HG03460 (cell line): ENCODE results near the gene PHF20.
"Not testable (repeated sequence)": the region's sequence is repeated elsewhere in the genome, so short reads cannot be mapped to it uniquely, and the experiment has no call there.

Experiments used
- ATAC-seq: cut with Tn5 transposase; IDR thresholded peaks from one replicate; pipeline ENCODE4 v1.9.1; 2021; ENCODE audit not compliant: unreplicated experiment

The PHF20 gene

DNA sequence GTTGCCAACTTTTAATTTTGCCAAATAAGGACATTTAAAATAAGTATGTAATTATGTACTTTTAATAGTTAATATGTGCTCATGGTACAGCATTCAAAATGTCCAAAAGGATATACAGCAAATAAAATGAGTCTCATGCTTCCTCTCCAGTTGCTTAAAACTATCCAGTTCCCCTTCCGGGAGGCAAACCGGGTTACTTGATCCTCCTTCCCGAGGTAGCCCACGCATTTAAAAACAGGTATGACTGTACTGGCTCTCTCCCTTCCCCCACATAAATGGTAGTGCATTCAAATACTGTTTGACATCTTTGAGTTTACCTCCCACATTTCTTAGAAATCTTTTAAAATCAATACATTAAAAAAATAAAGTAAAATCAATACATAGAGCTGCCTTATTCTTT lies 66.4 kb downstream of the PHF20 start:
- no peak for ATAC-seq

DNA sequence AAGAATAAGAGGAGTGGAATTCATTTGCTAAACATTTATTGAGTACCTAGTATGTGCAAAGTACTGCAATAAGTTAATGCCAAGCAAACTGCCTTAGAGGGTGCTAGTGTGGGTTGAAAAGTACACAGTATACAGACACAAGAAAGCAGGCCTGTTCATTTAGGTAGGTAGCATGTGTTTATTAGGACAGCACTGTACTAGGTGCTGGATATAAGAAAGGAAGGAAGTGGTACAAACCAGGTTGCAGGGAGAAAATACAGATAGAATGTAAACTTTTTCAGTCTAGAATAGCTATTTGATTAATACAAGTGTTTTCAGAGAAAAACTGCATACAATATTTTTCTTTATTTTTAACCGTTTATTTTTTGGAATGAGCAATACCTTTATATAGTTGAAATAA lies 68.1 kb downstream of the PHF20 start:
- no peak for ATAC-seq

DNA sequence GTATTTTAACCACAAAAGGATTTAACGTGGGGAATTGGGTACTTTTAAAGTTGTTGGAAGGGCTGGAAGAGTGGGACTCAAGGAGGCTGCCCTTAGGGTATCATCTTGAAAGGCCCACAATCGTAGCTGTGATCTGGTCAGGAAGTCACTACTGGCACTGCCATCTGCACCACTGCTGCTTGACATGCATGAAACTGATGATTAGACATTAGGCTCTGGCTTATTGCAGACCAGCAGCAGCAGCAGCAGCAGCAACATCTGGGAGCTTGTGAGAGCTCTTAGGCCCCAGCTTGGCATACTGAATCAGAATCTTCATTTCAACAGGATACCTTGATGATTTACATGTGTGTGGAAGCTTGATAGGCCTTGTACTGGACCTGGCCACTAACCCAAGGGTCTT lies 68.6 kb downstream of the PHF20 start:
- ATAC-seq = no peak

DNA sequence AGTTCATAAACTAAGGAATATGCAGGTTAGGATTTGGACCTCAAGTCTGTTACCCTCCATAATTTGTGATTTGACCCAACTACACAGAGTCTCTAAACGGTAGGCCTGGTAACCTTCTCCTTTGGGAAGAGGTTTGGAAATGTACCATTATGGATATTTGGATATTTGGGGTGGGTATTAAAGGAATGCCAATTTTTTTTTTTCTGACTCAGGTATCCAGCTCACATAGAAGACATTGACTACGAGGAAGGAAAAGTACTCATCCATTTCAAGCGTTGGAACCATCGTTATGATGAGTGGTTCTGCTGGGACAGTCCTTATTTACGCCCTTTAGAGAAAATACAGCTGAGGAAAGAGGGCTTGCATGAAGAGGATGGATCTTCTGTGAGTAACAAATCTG lies 70.5 kb downstream of the PHF20 start:
- no peak for ATAC-seq

DNA sequence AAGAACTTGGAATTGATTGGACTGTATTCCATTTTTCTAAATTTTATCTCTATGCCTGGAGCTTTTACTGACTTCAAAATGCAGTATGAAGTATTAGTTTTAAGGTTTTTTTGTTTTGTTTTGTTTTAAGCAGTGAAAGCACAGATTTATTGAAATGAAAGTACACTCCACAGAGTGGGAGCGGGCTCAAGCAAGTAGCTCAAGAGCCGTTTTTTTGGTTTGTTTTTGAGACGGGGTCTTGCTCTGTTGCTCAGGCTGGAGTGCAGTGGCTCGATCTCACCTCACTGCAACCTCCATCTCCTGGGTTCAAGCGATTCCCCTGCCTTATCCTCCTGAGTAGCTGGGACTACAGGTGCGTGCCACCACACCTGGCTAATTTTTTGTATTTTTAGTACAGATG lies 72.1 kb downstream of the PHF20 start:
- ATAC-seq = not testable (repeated sequence)

DNA sequence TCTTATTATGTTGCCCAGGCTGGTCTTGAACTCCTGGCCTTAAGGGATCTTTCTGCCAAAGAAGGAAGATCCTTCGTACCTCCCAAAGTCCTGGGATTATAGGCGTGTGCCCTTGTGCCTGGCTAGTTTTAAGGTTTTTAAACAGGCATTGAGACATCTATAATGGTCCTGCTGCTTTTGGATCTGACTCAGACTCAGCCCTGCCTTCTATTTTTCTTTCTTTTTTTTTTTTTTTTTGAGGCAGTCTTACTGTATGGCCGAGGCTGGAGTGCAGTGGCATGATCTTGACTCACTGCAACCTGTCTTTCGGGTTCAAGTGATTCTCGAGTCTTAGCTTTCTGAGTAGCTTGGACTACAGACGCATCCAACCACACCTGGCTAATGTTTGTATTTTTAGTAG lies 73.7 kb downstream of the PHF20 start:
- no peak for ATAC-seq

DNA sequence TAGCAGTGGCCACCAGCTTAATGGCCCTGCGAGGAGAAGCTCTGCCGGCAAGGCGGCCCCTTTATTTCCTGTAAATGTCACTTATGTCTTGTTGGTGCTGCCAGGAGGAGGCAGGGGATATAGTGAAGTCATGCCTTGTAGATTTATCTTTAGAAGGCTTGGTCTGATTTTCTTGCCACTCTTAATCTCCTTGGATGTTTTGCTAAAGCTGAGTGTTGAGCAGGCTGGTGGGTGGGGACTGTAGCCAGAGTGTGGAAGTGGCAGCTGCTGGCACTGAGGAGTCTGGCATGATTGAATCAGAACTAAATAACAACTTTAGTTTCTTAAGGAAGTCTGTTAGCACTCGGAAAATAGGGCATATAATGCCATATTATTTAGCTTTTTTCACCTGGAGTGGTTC lies 77.9 kb downstream of the PHF20 start:
- ATAC-seq = no peak

DNA sequence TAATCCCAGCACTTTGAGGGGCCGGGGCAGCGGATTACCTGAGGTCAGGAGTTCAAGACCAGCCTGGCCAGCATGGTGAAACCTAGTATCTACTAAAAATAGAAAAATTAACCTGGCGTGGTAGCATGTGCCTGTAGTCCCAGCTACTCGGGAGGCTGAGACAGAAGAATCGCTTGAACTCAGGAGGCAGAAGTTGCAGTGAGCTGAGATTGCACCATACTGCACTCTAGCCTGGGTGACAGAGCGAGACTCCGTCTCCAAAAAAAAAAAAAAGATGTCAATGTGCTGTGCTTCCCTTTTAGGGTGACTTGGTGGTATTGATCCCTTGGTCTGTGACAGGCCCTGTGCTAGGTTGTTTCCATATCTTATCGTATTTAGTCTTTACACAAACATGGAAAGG lies 79.8 kb downstream of the PHF20 start:
- not testable (repeated sequence) for ATAC-seq

DNA sequence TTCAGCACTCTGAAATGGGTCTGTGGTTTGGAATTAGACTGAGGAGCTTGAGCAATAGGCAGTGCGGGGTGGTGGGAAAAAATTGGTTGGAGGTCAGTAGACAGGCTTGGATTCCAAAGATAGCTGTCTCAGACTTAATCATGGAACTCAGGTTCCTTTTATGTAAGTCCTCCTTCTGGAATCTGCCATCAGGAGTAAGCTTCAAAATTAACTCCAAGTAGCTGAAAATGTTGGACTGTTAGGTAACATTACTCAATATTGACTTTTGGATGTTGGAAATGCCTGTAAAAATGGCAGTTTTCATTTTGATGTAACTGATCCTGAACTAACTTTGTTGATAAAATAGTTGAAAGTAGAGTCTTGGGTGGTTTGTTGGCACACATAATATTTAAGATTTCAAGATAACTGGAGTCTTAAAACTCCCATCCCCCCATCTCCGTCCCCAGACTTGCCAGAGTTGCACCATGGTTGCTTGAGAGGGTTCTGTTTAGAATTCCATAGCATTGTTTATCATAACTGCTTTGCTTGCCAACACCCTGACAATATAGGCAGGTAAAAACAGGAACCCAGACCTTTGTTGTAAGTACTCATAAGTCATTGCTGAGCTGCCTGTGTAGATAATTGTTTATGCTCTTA lies 83.0 kb downstream of the PHF20 start:
- no peak for ATAC-seq

DNA sequence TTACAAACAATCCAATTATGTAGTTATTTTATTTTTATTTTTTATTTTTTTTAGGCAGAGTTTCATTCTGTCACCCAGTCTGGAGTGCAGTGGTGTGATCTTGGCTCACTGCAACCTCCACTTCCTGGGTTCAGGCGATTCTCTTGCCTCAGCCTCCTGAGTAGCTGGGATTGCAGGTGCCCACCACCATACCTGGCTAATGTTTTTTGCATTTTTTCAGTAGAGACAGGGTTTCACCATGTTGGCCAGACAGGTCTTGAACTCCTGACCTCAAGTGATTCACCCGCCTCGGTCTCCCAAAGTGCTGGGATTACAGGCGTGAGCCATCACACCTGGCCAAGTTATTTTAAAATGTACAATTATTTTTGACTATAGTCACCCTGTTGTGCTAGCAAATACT lies 83.8 kb downstream of the PHF20 start:
- ATAC-seq = not testable (repeated sequence)

DNA sequence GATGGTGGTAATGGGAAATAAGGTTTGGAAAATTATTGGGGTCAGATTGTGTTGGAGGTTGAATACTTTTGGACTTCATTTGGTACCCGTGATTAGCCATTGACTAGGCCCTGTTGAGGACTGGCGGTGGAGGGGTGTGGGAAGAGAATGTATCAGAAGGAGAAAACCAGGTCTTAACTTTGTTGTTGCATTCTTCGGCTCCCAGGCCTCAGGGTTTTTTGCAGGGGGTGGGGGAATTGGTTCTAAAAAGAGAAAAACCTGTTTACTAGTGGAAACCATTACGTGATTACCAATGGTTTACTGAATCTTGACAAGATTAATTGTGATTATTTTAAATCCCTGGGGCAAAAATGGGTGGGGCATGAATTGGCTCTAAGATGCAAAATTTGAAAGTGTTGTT lies 85.1 kb downstream of the PHF20 start:
- no peak for ATAC-seq

DNA sequence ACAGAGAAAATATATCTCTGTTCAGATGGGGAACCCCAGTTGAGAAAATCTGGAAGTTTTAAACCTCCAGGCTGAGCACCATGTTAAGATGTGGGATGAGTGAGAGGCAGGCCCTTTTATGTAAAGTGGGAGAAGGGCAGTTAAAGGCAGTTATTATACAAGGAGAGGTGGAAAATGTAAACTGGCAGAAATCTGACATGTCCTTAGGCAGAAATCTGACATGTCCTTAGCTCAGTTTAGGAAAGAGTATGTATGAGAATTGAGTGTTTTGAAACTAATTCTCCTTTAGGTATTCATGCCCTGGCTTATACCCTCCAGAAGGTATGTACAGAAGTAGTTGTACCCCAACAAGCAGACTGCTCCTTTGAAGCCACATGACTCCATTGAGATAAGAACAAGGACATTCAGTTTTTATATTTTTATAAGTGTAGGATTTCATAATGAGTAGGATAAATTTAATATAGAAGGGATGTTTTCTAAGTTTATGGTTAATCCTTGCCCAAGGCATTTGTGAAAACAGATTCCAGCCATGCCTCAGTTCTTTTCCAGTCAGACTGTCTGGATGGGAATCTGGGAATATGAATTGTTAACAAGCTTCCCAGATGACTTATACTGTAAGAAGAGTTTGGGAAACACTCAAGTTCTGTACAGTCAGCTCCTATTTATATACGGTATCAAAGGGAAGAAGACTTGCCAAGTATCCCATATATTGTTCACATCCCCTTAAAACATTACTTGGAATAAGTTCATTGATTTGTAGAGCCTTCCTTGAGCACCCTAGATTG lies 94.8 kb downstream of the PHF20 start:
- no peak for ATAC-seq

DNA sequence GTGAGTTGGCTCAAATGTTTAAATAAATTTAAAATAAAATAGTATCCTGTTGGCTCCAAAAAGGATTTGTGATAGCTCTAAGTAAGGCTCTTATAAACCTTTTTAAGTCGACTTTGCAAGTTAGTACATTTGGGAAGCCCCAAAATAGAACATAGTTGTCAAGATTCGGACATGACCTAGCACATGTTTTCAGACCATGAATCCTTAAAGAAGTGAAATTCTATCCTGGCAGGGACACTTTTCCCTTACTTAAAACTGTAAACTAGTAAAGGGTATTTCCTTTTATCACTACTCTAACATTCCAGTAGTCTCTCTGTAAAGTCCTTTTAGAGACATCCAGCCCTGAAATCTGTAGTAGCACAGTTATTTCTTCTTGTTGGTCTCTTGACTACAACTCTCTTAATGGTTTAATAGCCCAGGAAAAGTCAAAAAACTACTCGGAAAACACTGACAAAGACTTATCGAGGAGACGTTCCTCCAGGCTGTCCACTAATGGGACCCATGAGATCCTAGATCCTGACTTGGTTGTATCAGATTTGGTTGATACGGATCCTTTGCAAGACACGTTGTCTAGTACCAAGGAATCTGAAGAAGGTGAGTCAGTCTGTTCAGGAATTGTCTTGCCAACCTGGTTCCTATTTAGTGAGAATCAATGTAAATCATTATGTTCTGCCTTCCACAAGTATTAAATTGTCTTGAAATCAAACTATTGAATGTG lies 98.9 kb downstream of the PHF20 start:
- ATAC-seq = no peak

DNA sequence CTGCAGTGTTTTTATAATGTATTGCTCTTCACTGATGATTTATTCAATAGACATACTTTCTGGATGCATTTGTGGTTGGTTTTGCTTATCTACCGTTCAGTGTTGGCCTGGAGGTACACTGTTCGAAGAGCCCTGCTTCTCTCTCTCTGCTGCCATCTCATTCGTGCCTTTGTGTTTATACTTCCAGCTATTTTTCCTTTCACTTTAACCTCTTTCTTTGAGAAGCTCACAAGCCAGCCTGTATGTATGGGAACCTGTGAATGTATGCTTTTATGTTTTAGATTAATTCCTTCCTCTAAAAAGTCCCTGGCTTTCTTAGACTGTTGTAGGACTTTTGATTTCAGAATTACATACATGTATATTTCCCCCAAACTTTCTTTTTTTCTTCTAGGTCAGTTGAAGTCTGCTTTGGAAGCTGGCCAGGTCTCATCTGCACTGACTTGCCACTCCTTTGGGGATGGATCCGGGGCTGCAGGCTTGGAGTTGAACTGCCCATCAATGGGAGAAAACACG lies 99.5 kb downstream of the PHF20 start:
- no peak for ATAC-seq

DNA sequence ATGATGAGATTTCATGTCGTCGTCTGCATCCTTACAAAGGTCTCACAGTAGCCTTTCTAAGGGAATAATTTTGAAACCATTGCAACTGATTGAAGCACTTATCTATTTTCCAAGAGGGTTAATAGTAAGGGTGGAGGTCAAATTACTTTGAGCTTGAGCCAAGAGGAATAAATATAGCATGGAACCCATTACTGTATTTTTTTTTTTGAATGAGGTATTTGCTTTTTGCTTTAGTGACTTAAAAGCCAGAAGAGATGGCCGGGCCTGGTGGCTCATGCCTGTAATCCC lies 104.2 kb downstream of the PHF20 start:
- ATAC-seq = no peak

DNA sequence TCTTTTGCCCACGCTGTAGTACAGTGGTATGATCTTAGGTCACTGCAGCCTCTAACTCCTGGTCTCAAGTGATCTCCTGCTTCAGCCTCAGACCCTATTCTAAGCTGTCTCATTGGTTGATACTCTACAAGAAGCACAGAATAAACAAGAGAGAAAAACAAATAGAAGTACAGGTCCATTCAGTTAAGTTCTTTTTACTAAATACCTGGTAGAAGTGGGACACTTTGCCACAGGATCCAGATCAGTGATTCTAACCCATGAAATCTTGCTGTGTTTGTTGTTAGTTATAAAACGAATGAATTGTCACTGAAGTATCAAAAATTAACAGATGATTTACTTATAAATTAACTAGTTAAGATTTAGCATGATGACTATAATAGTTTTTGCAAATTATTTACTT lies 105.8 kb downstream of the PHF20 start:
- no peak for ATAC-seq

DNA sequence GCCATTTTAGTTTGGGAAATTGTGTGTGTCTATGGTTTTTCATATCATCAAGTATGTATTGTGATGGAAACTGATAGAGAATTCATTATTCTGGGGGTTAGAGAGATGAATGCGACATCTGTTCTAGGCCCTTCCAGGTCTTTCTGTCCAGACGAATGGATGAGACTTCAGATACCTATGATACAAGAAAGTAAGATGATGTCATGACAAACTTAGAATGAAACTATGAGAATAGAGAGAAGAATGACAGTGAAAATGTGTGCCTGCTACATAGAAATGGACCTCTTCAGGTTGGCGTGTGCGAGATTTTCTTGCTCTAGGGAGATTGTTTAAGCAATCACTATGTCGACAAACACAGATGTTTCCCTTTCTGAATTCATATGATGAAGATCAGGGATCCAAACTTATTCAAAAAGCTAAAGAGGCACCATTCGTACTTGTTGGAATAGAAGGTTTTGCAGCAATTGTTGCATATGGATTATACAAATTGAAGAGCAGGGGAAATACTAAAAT lies 106.4 kb downstream of the PHF20 start:
- no peak for ATAC-seq

DNA sequence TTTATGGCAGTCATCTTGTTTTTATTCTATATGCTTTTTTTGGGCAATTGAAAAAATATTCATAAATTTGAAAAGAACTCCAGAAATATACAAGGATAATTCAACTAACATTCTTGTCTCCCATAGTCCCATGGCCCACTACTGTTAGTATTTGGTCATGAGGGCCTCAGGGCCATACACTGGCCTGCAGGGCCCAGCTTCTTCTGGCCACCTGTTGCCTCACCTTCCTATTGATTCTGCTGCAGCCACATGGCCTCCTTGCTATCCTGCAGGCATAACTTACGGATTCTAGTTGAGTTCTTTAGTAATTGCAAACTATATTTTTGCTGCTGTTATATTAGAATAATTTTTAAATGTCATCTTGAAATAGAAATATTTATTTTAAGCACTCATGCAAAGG lies 109.9 kb downstream of the PHF20 start:
- no peak for ATAC-seq

DNA sequence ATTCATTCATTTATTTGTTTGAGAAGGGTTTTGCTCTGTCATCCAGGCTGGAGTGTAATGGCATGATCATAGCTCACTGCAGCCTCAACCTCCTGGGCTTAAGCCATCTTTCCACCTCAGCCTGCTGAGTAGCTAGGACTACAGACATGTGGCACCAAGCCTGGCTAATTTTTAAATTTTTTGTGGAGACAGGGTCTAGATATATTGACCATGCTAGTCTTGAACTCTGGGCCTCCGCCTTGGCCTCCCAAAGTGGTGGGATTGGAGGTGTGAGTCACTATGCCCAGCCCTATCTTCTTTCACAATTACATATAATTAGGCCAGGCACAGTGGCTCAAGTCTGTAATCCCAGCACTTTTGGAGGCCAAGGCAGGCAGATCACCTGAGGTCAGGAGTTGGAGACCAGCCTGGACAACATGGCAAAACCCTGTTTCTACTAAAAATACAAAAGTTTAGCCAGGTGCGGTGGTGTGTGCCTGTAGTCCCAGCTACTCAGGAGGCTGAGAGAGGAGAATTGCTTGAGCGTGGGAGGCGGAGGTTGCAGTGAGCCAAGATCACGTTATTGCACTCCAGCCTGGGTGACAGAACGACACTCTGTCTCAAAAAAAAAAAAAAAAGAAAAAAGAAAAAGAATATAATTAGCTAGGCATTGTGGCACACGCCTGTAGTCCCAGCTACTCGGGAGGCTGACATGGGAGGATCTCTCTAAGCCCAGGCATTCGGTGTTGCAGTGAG lies 110.8 kb downstream of the PHF20 start:
- ATAC-seq = not testable (repeated sequence)

DNA sequence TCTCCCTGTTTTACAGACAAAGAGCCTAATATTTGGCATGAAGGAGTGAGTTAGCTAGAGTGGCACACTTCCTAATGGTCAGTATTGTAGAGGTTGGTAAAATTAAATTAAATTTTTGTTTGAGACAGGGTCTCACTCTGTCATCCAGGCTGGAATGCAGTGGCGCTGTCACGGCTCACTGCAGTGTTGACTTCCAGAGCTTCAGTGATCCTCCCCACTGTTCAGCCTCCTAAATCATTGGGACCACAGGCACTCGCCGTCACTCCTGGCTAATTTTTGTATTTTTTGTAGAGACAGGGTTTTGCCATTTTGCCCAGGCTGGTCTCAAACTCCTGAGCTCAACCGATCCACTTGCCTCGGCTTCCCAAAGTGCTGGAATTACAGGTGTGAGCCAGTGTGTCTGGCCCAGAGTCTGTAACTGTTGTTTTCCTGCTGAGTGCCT lies 111.5 kb downstream of the PHF20 start:
- no peak for ATAC-seq
